Measurements from ENCODE around the gene RAD50.

GRCh38 chr5:132549576-132549975, 7.2 kb upstream of the RAD50 start:
- TF ChIP-seq, protein P1, sequence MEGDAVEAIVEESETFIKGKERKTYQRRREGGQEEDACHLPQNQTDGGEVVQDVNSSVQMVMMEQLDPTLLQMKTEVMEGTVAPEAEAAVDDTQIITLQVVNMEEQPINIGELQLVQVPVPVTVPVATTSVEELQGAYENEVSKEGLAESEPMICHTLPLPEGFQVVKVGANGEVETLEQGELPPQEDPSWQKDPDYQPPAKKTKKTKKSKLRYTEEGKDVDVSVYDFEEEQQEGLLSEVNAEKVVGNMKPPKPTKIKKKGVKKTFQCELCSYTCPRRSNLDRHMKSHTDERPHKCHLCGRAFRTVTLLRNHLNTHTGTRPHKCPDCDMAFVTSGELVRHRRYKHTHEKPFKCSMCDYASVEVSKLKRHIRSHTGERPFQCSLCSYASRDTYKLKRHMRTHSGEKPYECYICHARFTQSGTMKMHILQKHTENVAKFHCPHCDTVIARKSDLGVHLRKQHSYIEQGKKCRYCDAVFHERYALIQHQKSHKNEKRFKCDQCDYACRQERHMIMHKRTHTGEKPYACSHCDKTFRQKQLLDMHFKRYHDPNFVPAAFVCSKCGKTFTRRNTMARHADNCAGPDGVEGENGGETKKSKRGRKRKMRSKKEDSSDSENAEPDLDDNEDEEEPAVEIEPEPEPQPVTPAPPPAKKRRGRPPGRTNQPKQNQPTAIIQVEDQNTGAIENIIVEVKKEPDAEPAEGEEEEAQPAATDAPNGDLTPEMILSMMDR (IDR thresholded peaks at IDR 0.05), result no peak
- TF ChIP-seq POLR2A (IDR thresholded peaks at IDR 0.05), result no peak
